Myometrial cell (primary cell): ENCODE measurements around the gene LY6G6D. TPM values are rescaled to one million over a fixed set of nuclear protein-coding genes. Genes with fewer than 3 reads are reported as not detected.

ENCODE experiments used
- total RNA-seq: library from RNA; depleted of rRNA; stranded (reverse); fragments of >200 nt; gene quantifications from 2 replicates; pipeline ENCODE4 v1.2.3, GENCODE V29; 2015

LY6G6D gene
- not detected in 2 replicates for total RNA-seq

DNA sequence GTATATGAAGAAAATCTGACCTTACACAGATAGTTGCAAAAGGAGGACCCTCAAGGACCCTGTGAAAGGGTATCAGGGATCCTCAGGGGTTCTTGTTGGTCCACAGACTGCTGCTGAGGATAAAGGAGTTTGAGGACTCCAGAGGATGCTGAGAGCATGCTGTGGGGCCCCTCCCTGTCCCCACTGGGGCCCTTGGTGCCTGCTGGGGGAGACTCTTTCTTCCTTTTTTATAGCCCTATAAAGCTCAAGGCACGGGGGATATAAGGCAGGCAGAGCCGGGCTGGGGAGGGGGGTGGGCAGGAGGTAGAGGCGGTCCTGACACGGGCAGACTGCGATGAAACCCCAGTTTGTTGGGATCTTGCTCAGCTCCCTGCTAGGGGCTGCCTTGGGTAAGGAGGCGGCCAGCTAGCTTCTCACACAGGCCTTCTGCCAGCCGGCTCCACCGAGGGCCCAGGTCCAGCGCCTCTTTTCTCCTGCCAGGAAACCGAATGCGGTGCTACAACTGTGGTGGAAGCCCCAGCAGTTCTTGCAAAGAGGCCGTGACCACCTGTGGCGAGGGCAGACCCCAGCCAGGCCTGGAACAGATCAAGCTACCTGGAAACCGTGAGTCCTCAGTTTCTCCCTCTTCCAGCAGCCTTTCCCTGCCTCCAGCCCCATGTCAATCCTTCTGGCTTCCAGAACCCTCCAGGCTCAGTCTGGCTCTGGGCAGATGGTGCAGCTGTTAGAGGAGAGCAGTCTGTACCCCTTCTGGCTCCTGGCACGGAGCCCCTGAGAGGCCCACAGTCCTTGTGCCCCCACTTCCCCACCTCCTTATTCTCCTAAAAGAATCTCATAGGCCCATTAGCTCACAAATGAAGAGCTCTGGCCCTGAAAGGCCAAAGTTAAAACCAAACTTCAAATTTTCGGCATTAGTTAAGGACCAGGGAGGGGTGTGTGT lies at the start of gene LY6G6D:
TSS of gene LY6G6D (plus strand) at position 327 of the 937 bp plus-strand sequence. CDS start at position 335, 8 bp downstream.

GRCh38 chr6:31665501-31666336 lies 49.4 kb upstream of the LY6G6D start, which contains the start of gene CSNK2B:
Gene CSNK2B (plus strand): TSS chr6:31666080. CDS start chr6:31666832, 752 bp downstream.

DNA sequence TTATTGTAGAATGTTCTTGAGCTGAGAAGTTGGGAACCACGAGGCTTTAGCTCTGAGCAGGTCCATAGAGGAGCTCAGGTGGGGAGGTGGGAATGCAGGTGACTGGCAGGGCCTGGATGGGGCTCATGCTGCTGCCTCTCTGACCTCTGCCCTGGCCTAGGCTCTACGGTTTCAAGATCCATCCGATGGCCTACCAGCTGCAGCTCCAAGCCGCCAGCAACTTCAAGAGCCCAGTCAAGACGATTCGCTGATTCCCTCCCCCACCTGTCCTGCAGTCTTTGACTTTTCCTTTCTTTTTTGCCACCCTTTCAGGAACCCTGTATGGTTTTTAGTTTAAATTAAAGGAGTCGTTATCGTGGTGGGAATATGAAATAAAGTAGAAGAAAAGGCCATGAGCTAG lies 45.5 kb upstream of the LY6G6D start, which contains the start of gene LY6G5B:
TSS of gene LY6G5B (plus strand) at position 301 of the 400 bp plus-strand sequence. CDS start 975 bp downstream, outside the sequence.

DNA sequence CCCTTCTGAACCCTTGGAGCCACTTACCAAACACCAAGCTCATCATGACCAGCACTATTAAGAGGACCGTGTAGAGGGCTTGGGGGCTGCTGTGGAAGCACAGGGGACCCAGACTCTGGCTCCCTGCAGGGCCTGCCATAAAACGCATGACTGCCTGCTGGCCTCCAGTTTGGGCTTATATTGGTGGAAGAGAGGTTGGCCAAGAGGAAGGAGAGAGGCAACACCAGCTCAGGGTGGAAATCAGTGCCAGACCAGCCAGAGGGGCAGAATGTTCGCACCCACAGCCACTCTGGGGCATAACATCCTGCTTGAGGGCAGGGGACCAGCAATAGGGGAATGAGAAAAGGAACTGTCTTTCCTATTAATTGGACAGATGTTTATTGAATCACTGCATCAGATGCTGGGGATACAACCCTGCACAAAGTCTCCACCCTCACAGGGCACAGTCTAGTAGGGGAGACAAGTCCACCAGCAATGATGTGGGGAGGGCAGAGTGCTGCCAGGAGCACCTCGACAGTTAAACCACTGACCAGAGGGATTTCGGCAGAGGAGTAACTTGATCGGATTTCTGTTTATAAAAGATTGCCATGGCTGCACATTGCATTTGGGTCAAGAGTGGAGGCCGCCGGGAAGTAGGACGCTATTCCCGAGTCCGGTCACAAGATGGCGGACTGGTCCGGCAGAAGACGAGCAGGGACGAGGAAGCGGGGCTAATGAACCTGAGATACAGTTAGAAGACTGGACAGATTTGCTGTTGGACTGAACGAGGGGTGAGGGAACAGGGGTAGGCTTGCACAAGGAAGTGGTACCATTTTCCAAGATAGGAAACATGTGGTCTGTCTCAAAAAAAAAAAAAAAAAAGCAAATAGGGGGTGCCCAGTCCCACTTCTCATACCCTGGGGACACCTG lies 34.7 kb upstream of the LY6G6D start, which contains the start of gene LY6G5C:
TSS of gene LY6G5C (minus strand) at position 842 of the 909 bp plus-strand sequence. CDS start at position 148, 694 bp downstream.

GRCh38 chr6:31702819-31703716 lies 12.1 kb upstream of the LY6G6D start, which contains the start of gene ABHD16A:
Gene ABHD16A (minus strand): TSS chr6:31703324. CDS start chr6:31703281, 43 bp downstream.

DNA sequence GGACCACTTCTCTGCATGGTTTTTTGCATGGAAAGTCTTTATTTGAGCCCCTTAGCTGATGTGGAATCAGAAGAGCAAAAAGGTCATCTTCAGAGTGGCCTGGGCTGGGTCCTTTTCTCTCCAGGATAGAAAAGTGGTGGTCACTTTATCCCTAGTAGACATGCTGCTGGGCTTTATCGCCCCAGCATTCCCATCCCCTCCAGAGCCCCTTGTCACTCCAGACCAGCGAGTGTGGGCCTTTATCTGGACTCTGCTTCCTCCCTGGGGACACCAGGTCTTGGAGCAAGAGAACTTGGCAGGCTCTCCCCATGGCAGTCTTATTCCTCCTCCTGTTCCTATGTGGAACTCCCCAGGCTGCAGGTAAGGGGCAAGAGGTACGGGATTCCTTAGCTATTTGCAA lies 8.5 kb upstream of the LY6G6D start, which contains the start of gene LY6G6F:
TSS of gene LY6G6F (plus strand) at position 268 of the 400 bp plus-strand sequence. CDS start at position 309, 41 bp downstream.

DNA sequence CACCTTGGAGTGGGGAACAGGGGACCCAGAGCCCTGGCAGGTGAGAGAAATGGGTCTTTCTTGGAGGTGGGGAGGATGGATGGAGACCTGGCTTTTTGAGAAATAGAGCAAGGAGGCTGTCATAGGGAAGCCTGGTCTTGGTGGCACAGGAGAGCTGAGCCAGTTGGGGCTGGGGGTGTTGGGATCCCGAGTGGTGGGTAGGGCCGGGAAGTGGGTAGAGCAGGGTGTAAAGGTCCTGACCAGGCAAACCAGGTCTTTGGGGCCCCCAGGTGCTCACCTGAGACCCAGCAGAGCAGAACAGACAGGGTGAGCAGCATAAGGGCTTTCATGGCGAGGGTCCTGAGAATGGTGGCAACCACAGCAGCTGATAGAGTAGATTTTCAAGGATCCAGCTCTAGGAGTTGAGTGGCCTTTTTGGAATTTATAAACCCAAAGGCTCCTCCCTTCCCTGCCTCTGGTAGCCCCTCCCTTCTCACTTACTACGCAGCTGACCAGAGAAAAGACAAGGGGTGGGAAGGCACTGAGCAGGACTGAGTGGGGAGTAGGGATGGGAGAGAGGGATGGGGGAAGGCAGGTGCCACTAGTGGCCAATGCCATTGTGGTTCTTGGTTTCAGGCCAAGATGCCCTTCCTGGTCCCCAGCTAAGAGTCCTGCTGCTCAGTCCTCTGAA lies 6.3 kb downstream of the LY6G6D start, which contains the start of gene LY6G6C:
TSS of gene LY6G6C (minus strand) at position 396 of the 670 bp plus-strand sequence. CDS start at position 329, 67 bp downstream.

DNA sequence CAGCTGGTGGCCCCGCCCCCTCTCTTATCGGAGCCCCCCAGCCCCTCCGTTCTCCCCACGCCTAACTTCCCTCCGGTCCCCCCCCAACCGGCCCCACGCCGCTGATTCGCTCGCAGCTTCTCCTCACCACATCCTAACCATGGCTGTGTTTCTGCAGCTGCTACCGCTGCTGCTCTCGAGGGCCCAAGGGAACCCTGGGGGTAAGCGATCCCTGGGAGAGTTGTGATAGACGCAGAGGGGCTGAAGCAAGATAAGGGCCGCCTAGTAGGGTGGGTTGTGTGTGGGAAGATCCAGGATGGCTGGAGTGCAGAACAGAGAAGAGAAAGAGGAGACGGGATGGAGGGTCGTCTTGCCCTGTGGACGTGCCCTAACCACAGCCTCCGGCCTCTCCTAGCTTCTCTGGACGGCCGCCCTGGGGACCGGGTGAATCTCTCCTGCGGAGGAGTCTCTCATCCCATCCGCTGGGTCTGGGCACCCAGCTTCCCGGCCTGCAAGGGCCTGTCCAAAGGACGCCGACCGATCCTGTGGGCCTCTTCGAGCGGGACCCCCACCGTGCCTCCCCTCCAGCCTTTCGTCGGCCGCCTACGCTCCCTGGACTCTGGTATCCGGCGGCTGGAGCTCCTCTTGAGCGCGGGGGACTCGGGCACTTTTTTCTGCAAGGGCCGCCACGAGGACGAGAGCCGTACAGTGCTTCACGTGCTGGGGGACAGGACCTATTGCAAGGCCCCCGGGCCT lies 8.3 kb downstream of the LY6G6D start, which contains the start of gene MPIG6B:
TSS of gene MPIG6B (plus strand) at position 129 of the 735 bp plus-strand sequence. CDS start at position 140, 11 bp downstream.

DNA sequence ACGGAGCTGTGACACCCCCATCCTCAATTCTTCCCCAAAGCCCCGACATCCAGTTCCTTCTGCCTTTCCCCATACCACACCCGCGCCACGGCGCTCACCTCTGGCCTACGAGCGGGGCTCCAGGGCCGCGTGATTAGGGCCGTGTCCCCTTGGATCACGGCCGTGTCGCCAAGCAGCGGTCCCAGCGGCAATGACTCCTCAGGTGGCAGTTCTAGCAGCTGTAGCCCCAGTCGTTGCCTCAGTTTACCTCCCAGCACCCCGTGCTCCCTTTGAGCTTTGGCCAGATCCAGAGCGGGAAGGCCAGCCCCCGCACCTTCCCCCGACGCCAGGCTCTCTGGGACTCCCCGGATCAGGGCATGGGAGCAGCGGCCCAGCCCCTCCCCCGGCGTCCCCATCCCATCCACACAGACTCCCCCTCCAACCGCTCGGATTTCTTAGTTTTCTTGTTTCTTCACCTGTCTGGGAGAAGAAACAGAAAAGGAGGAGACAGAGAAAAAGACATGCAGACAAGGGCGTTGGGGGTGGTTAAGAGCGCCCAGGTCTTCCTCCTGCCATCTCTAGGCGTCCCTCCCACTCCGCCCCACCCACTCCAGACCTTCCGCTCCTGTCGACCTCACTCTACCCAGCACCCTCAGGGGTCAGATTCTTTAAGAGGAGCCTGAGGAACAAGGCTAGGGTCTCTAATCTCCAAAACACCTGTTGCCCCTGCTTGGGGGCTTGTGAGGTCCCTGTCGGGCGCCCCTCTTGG lies 13.8 kb downstream of the LY6G6D start, which contains the start of gene DDAH2:
TSS of gene DDAH2 (minus strand) at position 533 of the 748 bp plus-strand sequence. CDS start at position 395, 138 bp downstream.

DNA sequence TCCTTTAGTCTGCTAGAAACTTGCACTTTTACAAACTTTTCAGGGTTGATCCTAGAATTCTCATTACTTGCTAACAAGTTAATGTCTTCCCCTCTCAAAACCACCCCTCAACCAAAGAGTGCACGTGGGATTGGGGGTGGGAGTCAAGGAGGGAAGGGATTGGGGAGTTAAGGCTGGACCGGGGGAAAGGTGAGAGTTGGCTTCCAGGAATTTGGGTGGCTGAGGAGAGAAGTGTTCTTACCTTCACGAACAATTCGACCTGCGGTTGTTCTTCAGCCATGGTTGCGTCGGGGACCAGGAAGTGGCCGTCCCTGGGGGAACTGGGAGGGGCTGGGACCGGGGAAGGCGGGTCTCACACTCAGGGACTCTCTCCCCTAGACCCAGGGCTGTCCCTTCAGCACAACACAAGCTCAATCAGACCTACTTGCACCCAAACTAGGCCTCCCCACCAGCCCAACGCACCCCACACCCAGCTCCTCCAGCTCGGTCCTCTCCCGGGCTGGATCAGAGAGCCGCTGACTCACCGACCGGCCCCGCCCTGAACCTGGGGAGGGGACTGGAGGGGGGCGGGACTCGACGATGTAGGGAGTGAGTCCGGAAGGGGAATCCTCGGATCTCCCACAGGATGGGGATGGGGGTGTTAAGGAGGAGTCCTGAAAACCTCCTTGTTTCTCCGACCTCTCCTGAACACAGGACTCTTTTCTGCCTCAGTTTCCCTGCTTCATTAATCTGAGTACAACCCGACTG lies 21.0 kb downstream of the LY6G6D start, which contains the start of gene CLIC1:
TSS of gene CLIC1 (minus strand) at position 510 of the 747 bp plus-strand sequence. CDS start at position 280, 230 bp downstream.

GRCh38 chr6:31739639-31740396 lies 24.7 kb downstream of the LY6G6D start, which contains the start of gene MSH5:
Gene MSH5 (plus strand): TSS chr6:31740005. CDS start chr6:31740467, 462 bp downstream.

GRCh38 chr6:31762356-31762755 lies 47.2 kb downstream of the LY6G6D start, which contains the start of gene SAPCD1:
Gene SAPCD1 (plus strand): TSS chr6:31762656. CDS start chr6:31763055, 399 bp downstream.

